Adrenal gland (tissue), 12 donors: ENCODE data around the gene IFITM5. TPM values are rescaled to one million over a fixed set of nuclear protein-coding genes. Genes with fewer than 3 reads are reported as not detected.
A peak's percentile ranks its signal among the peaks of the same experiment; 100 is the strongest.

Experiments
- DNase-seq, 7 donors: peaks; one replicate each; pipeline ENCODE4 v3.0.0-alpha.2; 2019 to 2020
- H3K27ac ChIP-seq, 5 donors: fragments of 200-600 bp; sonication (generic) in 4 of 5; 1 replicate in 3 of 5; 2 replicates in 2 of 5; pipeline versions ENCODE4 v1.5.1 to v1.8.0; 2016 to 2020; ENCODE audit warnings: mild to moderate bottlenecking in 1 of 5
- H3K27me3 ChIP-seq: fragments of 200-600 bp; 2 replicates; pipeline ENCODE4 v1.8.0; 2021
- H3K36me3 ChIP-seq, 2 donors: fragments of 200-600 bp; replicated peaks in 1 of 2; 1 replicate in 1 of 2; 2 replicates in 1 of 2; pipeline versions ENCODE4 v1.5.1 to v1.8.0; 2018 to 2022
- H3K4me1 ChIP-seq, 2 donors: fragments of 200-600 bp; replicated peaks in 1 of 2; 1 replicate in 1 of 2; 2 replicates in 1 of 2; pipeline versions ENCODE4 v1.5.1 to v1.8.0; 2018 to 2021
- H3K4me3 ChIP-seq, 4 donors: fragments of 200-600 bp; sonication (generic) in 3 of 4; one replicate each; pipeline ENCODE4 v1.5.1; 2016 to 2018
- H3K9me3 ChIP-seq, 3 donors: fragments of 200-600 bp; sonication (generic) in 1 of 3; replicated peaks in 1 of 3; 1 replicate in 2 of 3; 2 replicates in 1 of 3; pipeline versions ENCODE4 v1.5.1 to v1.8.0; 2016 to 2021
- CTCF ChIP-seq, 6 experiments: fragments of 450-650 bp in 4 of 6; fragments of 200-600 bp in 2 of 6; sonication (generic) in 1 of 6; IDR thresholded peaks; 1 replicate in 5 of 6; 2 replicates in 1 of 6; pipeline versions ENCODE4 v1.5.1 to v1.8.0; 2016 to 2021; ENCODE audit warnings: antibody characterized with exemption in 6 of 6, mild to moderate bottlenecking in 2 of 6, moderate library complexity in 1 of 6
- POLR2A ChIP-seq, 2 donors: fragments of 450-650 bp; IDR thresholded peaks; one replicate each; pipeline ENCODE4 v1.6.1; 2017; ENCODE audit warnings: antibody characterized with exemption in 2 of 2, mild to moderate bottlenecking in 2 of 2, moderate library complexity in 1 of 2
- WGBS, 4 donors: extraction: QIAGEN DNeasy Blood & Tissue Kit in 2 of 4; methylation state at CpG; one replicate each; pipeline versions ENCODE4 v1.1.5 to v1.1.7; 2013 to 2017; 5-methylcytosine and 5-hydroxymethylcytosine counted together
- intact Hi-C, 2 donors: fragments of 100-400 bp; cut with DNase I; formaldehyde crosslinking; loops; one replicate each; pipeline versions ENCODE4 v1.14.1 to v1.15.0; 2022 to 2023
- polyA plus RNA-seq, 3 donors: library from polyadenylated mRNA; stranded (reverse); fragments of 200-250 nt in 2 of 3; fragments of 350-450 nt in 1 of 3; fragmentation: Illumina TruSeq in 1 of 3; extraction: RNeasy Lipid Tissue Mini Kit (QIAGEN cat#74804) in 1 of 3; gene quantifications; one replicate each; pipeline ENCODE4 v1.2.3, GENCODE V29; 2013 to 2014
- total RNA-seq, 9 donors: library from RNA; depleted of rRNA in 4 of 9; stranded (reverse); fragments of >200 nt in 4 of 9; fragments of 120-200 nt in 1 of 9; fragmentation: NEBNext Ultra II Directional in 1 of 9; extraction: Animal tissue kit (Norgen Biotek cat#: 25700) in 1 of 9; gene quantifications; one replicate each; pipeline versions ENCODE4 v1.1.0 to v1.2.4, GENCODE V29; 2013 to 2023
- donor health status: healthy with polysubstance abuse.
- donor health status: Bipolar disorder and iron deficiency.
- donor health status: DM: yes; HTN: yes; CAD: no.
- donor health status: DM: no; HTN: no; CAD: no.
- donor health status: DM: no; HTN: no; CAD: no.
- donor health status: DM: yes; HTN: yes; CAD: no.

IFITM5 gene
- total and polyA plus RNA-seq, 12 donors: not detected

DNA sequence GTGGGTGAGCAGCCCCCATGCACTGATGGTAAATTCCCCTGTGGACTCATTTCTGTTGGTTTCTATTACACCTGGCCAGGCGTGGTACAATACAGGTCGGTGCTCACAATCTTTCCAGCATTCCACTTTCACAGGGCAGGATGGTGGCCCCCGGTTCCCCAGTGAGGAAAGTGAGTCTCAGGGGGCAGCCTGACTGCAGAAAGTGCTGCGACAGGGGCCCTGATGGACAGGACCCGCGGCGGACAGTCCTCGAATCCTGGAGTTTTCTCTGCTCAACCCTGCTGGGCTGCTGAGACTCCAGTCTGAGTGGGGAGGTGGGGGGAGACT, 13.5 kb downstream of the IFITM5 start:
- Histone ChIP-seq H3K4me3 (no peak overlapping the region), H3K36me3 (no peaks in the 10 kb centered on the region), H3K4me1 (peaks cover 0 to under 1% of the 10 kb centered on the region in 2 donors), H3K9me3 (no peaks in the 10 kb centered on the region), H3K27ac (no peak overlapping the region), H3K27me3 (peaks cover 22% of the 10 kb centered on the region)
- TF ChIP-seq CTCF (IDR thresholded peaks at IDR 0.05): no peak
- 81 to 86% (median 85%) methylated on average over 8 of the region's 8 CpGs; no CpG with 5 or more reads in 1 of the 4 donors for WGBS, 4 donors
- intact Hi-C loops: no loop called here
- DNase-seq: peak in 2 of 7 donors; percentile 10

GRCh38 chr11:285021-285893, 14.1 kb downstream of the IFITM5 start:
- peaks cover 28% of the 10 kb centered on the region for H3K27me3 ChIP-seq
- H3K27ac ChIP-seq: no peak overlapping the region
- peak in 3 of 7 donors; percentile 6 to 9 (median 8) for DNase-seq
- intact Hi-C loops: no loop called here
- no peaks in the 10 kb centered on the region for H3K36me3 ChIP-seq
- H3K4me3 ChIP-seq: no peak overlapping the region
- 74 to 87% (median 81%) methylated on average over 15 to 29 of the region's 29 CpGs for WGBS, 4 donors
- TF ChIP-seq POLR2A (IDR thresholded peaks at IDR 0.05) (no peak), CTCF (IDR thresholded peaks at IDR 0.05) (no peak)
- H3K9me3 ChIP-seq: no peaks in the 10 kb centered on the region
- H3K4me1 ChIP-seq: peaks cover 0 to 7% of the 10 kb centered on the region in 2 donors

DNA sequence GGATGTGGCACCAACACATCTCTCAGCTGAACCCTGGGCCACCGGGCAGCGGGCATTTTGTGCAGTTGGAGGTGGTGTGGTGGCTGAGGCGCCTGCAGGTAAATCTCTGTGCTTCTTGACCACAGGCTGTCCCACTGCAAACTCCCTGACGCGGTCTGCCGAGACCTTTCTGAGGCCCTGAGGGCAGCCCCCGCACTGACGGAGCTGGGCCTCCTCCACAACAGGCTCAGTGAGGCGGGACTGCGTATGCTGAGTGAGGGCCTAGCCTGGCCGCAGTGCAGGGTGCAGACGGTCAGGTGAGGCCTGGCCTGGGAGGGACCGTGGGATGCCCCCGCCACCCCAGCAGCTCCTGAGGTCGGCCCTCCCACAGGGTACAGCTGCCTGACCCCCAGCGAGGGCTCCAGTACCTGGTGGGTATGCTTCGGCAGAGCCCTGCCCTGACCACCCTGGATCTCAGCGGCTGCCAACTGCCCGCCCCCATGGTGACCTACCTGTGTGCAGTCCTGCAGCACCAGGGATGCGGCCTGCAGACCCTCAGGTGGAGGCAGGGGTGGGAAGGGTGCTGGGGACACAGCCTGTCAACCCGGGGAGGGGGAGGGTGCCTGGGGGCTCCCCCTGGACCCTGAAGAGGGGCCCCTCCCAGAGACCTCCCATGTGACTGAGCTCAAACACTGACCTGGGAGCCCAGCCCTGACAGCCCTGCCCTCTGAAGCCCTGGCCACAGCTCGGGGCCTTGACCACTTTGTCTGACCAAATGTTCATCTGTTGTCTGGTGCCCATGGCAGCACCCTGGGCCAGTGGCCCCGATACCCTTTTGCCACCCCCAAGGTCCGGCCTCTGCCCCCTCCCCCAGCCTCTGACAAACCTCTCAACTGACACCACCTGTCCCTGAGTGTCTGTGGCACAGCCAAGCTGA, 15.0 kb downstream of the IFITM5 start:
- no peaks in the 10 kb centered on the region for H3K9me3 ChIP-seq
- WGBS, 4 donors: 74 to 93% (median 82%) methylated on average over 6 to 24 of the region's 24 CpGs
- no peaks in the 10 kb centered on the region for H3K36me3 ChIP-seq
- H3K27ac ChIP-seq: no peak overlapping the region
- peak in 2 of 7 donors; percentile 11 to 14 for DNase-seq
- H3K27me3 ChIP-seq: peaks cover 37% of the 10 kb centered on the region
- peaks cover 0 to 13% of the 10 kb centered on the region in 2 donors for H3K4me1 ChIP-seq
- no peak for TF ChIP-seq POLR2A (IDR thresholded peaks at IDR 0.05)
- TF ChIP-seq CTCF (IDR thresholded peaks at IDR 0.05): no peak
- H3K4me3 ChIP-seq: no peak overlapping the region
- intact Hi-C loops: no loop called here

DNA sequence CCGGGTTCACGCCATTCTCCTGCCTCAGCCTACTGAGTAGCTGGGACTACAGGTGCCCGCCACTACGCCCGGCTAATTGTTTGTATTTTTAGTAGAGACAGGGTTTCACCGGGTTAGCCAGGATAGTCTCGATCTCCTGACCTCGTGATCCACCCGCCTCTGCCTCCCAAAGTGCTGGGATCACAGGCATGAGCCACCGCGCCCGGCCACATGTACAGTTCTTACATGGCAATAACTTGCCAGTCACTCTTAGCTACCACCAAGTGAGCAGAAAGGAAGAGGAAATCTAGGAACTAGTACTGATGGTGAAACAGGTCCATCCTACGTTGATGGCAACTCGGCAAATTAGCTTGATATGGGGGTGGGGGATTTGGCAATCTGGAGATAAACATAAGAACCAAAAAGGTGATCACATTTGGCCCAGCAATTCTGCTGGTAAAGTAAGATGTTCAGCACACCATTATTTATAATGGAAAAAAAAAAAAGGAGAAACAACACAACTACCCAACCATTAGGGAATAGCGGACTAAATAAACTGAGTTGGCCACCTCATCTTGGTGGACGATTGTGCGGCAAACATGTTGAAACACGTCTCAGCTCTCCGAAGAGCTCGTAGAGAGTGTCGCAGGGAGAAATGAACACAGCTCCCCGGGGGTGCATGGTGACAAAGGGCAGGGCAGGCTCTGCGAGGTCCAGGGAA, 15.8 kb downstream of the IFITM5 start:
- Histone ChIP-seq H3K36me3 (no peaks in the 10 kb centered on the region), H3K27ac (no peak overlapping the region), H3K9me3 (no peaks in the 10 kb centered on the region), H3K4me1 (peaks cover 0 to 13% of the 10 kb centered on the region in 2 donors), H3K27me3 (peaks cover 45% of the 10 kb centered on the region), H3K4me3 (no peak overlapping the region)
- intact Hi-C loops: no loop called here
- WGBS, 4 donors: 80 to 85% (median 81%) methylated on average over 23 of the region's 23 CpGs
- TF ChIP-seq CTCF (IDR thresholded peaks at IDR 0.05) (no peak), POLR2A (IDR thresholded peaks at IDR 0.05) (no peak)
- peak in 1 of 7 donors; percentile 10 for DNase-seq
